Esophagus squamous epithelium (tissue), 4 donors: ENCODE data around the gene ITGAL.

Experiments
- POLR2A ChIP-seq, 4 donors: fragments of 450-650 bp; IDR thresholded peaks; one replicate each; pipeline ENCODE4 v1.6.1; 2017; ENCODE audit warnings: antibody characterized with exemption in 4 of 4, mild to moderate bottlenecking in 4 of 4, moderate library complexity in 3 of 4
- TF ChIP-seq, protein P1 (sequence below), 6 experiments: fragments of 450-650 bp in 4 of 6; fragments of 200-600 bp in 2 of 6; sonication (generic) in 2 of 6; IDR thresholded peaks; one replicate each; pipeline ENCODE4 v1.5.1; 2016 to 2019; ENCODE audit warnings: antibody characterized with exemption in 6 of 6, mild to moderate bottlenecking in 4 of 6, moderate library complexity in 4 of 6

DNA sequence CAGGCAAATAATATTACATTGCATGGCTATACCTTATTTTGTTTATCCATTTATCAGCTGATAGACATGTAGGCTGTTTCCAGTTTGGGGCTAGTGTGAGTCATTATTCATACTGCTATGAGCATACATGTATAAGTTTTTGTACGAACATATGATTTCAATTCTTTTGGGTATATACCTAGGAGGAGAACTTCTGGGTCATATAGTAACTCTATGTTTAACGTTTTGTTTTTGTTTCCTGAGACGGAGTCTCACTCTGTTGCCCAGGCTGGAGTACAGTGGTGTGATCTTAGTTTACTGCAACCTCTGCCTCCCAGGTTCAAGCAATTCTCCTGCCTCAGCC, 2.4 kb upstream of the ITGAL start:
- TF ChIP-seq, protein P1, sequence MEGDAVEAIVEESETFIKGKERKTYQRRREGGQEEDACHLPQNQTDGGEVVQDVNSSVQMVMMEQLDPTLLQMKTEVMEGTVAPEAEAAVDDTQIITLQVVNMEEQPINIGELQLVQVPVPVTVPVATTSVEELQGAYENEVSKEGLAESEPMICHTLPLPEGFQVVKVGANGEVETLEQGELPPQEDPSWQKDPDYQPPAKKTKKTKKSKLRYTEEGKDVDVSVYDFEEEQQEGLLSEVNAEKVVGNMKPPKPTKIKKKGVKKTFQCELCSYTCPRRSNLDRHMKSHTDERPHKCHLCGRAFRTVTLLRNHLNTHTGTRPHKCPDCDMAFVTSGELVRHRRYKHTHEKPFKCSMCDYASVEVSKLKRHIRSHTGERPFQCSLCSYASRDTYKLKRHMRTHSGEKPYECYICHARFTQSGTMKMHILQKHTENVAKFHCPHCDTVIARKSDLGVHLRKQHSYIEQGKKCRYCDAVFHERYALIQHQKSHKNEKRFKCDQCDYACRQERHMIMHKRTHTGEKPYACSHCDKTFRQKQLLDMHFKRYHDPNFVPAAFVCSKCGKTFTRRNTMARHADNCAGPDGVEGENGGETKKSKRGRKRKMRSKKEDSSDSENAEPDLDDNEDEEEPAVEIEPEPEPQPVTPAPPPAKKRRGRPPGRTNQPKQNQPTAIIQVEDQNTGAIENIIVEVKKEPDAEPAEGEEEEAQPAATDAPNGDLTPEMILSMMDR (IDR thresholded peaks at IDR 0.05): no peak
- no peak for TF ChIP-seq POLR2A (IDR thresholded peaks at IDR 0.05)
